KOPT-K1 (cell line): ENCODE results near the gene RPRML.

ENCODE experiments used
- H3K27ac ChIP-seq: fragments of 200-600 bp; sonication (generic); 2 replicates; pipeline ENCODE4 v1.5.1; 2016; ENCODE audit warnings: antibody characterized with exemption, mild to moderate bottlenecking, low read depth, low read length; ENCODE audit not compliant: poor library complexity, severe bottlenecking
- H3K36me3 ChIP-seq: fragments of 200-600 bp; sonication (generic); 2 replicates; pipeline ENCODE4 v1.5.1; 2017; ENCODE audit warnings: antibody characterized with exemption, mild to moderate bottlenecking, low read length, moderate library complexity; ENCODE audit not compliant: insufficient read depth
- H3K9me3 ChIP-seq: fragments of 200-600 bp; sonication (generic); 2 replicates; pipeline ENCODE4 v1.5.1; 2017; ENCODE audit warnings: antibody characterized with exemption, low read length, mild to moderate bottlenecking; ENCODE audit not compliant: insufficient read depth, poor library complexity, severe bottlenecking

The RPRML gene

GRCh38 chr17:46983782-46984181 is 4.7 kb upstream of the RPRML start:
- Histone ChIP-seq H3K9me3 (no peaks in the 10 kb centered on the region), H3K27ac (no peak overlapping the region), H3K36me3 (no peaks in the 10 kb centered on the region)

- no peak overlapping the region for H3K27ac ChIP-seq
- no peaks in the 10 kb centered on the region for H3K36me3 ChIP-seq
- no peaks in the 10 kb centered on the region for H3K9me3 ChIP-seq
These were observed 3.5 kb upstream of the RPRML start for GRCh38 chr17:46982577-46982976.

- Histone ChIP-seq H3K27ac (no peak overlapping the region), H3K9me3 (no peaks in the 10 kb centered on the region)
These were observed 435 bp downstream of the RPRML start for GRCh38 chr17:46978489-46979146.

GRCh38 chr17:46977750-46978488 is 1.1 kb downstream of the RPRML start:
- Histone ChIP-seq H3K36me3 (no peaks in the 10 kb centered on the region), H3K9me3 (no peaks in the 10 kb centered on the region), H3K27ac (no peak overlapping the region)

More at GRCh38 chr17:46978489-46979146, 435 bp downstream of the RPRML start:
- no peaks in the 10 kb centered on the region for H3K36me3 ChIP-seq

GRCh38 chr17:46977348-46977747 is 1.7 kb downstream of the RPRML start:
- Histone ChIP-seq H3K27ac (no peak overlapping the region), H3K9me3 (no peaks in the 10 kb centered on the region), H3K36me3 (no peaks in the 10 kb centered on the region)

- H3K36me3 ChIP-seq = no peaks in the 10 kb centered on the region
- H3K27ac ChIP-seq = no peak overlapping the region
- no peaks in the 10 kb centered on the region for H3K9me3 ChIP-seq
These were observed 2.3 kb downstream of the RPRML start for GRCh38 chr17:46976626-46977270.

- Histone ChIP-seq H3K9me3 (no peaks in the 10 kb centered on the region), H3K36me3 (no peaks in the 10 kb centered on the region), H3K27ac (no peak overlapping the region)
These were observed 3.8 kb downstream of the RPRML start for GRCh38 chr17:46975287-46975686.

GRCh38 chr17:46974086-46974485 is 5.0 kb downstream of the RPRML start:
- Histone ChIP-seq H3K9me3 (no peaks in the 10 kb centered on the region), H3K36me3 (no peaks in the 10 kb centered on the region), H3K27ac (no peak overlapping the region)

GRCh38 chr17:46972346-46972745 is 6.7 kb downstream of the RPRML start:
- H3K27ac ChIP-seq = no peak overlapping the region
- H3K36me3 ChIP-seq = no peaks in the 10 kb centered on the region

GRCh38 chr17:46971647-46972300 is 7.3 kb downstream of the RPRML start:
- Histone ChIP-seq H3K9me3 (no peaks in the 10 kb centered on the region), H3K27ac (no peak overlapping the region), H3K36me3 (no peaks in the 10 kb centered on the region)

More at GRCh38 chr17:46972346-46972745, 6.7 kb downstream of the RPRML start:
- no peaks in the 10 kb centered on the region for H3K9me3 ChIP-seq

- Histone ChIP-seq H3K9me3 (no peaks in the 10 kb centered on the region), H3K27ac (no peak overlapping the region), H3K36me3 (no peaks in the 10 kb centered on the region)
These were observed 10.2 kb downstream of the RPRML start for GRCh38 chr17:46968896-46969295.

GRCh38 chr17:46968224-46968834 is 10.7 kb downstream of the RPRML start:
- H3K9me3 ChIP-seq = no peaks in the 10 kb centered on the region
- H3K36me3 ChIP-seq = no peaks in the 10 kb centered on the region
- no peak overlapping the region for H3K27ac ChIP-seq

- H3K9me3 ChIP-seq = no peaks in the 10 kb centered on the region
- H3K27ac ChIP-seq = no peak overlapping the region
- no peaks in the 10 kb centered on the region for H3K36me3 ChIP-seq
These were observed 14.5 kb downstream of the RPRML start for GRCh38 chr17:46964315-46965265.

- Histone ChIP-seq H3K36me3 (no peaks in the 10 kb centered on the region), H3K27ac (no peak overlapping the region), H3K9me3 (no peaks in the 10 kb centered on the region)
These were observed 15.5 kb downstream of the RPRML start for GRCh38 chr17:46963571-46963970.
